ENCODE measurements around the gene MYG1. TPM values are rescaled to one million over a fixed set of nuclear protein-coding genes. Genes with fewer than 3 reads are reported as not detected.

The MYG1 gene
- total and polyA plus RNA-seq, 2 of the 13 experiments (the other 11 are each of a cell fraction or from before 2014, with no cell fraction given), result 38.6 to 58.0 TPM

DNA sequence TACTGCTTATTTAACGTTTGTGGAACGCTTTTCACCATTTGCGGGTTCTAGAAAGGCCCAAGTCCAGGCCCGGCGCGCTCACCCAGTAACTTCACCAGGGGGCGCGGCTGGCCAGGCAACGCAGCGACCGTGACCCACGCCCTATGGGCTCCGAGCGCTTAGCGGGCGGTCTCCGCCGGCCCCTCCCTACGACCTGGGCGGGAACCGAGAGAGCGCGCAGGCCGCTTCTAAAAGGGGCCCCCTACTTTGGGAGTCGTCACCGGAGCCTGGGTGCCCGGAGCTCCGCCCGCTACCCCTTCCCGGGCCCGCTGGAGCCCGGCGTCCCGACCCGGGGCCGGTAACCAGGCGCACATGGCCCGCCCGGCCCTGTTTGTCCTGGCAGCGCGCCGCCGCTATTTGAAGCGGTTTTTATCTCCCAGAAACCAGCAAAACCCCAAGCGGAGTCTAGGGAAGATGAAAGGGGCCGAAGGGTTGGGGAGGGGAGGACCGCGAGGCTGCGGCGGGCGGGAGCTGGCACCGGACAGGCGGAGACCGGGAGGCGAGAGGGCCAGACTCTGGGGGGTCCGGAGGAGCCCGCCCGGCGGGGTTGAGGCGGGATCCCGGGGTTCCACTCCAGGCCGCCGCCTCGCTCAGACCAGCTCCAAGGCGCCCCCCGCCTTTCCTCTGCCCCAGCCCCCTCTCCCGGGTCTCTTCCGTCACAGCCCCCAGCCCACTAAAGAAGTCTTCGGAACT, 25.4 kb downstream of the MYG1 start (continued):
- no peak for TF ChIP-seq REXO4 (CRISPR knock-in tag; IDR thresholded peaks at IDR 0.05; ENCODE audit: borderline replicate concordance)
- no peak for TF ChIP-seq ZFP36L2 (CRISPR knock-in tag; IDR thresholded peaks at IDR 0.05)
- TF ChIP-seq CBX5 (CRISPR knock-in tag; IDR thresholded peaks at IDR 0.05; ENCODE audit: borderline replicate concordance), result no peak; the same call in 1 of the 2 replicates
- no peak for TF ChIP-seq TAF15 (IDR thresholded peaks at IDR 0.05; ENCODE audit: low read depth, low read length, poor library complexity, severe bottlenecking)
- TF ChIP-seq ZNF33A (CRISPR knock-in tag; IDR thresholded peaks at IDR 0.05; ENCODE audit: borderline replicate concordance), result no peak; the same call in 1 of the 2 replicates
- TF ChIP-seq, protein P1, sequence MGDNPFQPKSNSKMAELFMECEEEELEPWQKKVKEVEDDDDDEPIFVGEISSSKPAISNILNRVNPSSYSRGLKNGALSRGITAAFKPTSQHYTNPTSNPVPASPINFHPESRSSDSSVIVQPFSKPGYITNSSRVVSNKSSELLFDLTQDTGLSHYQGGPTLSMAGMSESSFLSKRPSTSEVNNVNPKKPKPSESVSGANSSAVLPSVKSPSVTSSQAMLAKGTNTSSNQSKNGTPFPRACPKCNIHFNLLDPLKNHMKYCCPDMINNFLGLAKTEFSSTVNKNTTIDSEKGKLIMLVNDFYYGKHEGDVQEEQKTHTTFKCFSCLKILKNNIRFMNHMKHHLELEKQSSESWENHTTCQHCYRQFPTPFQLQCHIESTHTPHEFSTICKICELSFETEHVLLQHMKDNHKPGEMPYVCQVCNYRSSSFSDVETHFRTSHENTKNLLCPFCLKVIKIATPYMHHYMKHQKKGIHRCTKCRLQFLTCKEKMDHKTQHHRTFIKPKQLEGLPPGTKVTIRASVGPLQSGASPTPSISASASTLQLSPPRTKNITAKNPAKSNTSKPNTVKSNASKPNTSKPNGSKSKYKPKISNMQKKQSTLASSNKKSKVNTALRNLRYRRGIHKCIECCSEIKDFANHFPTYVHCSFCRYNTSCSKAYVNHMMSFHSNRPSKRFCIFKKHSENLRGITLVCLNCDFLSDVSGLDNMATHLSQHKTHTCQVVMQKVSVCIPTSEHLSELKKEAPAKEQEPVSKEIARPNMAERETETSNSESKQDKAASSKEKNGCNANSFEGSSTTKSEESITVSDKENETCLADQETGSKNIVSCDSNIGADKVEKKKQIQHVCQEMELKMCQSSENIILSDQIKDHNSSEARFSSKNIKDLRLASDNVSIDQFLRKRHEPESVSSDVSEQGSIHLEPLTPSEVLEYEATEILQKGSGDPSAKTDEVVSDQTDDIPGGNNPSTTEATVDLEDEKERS (CRISPR knock-in tag; IDR thresholded peaks at IDR 0.05), result 0 out of 2 replicates have a peak, but pooled peaks have one; percentile 37
- TF ChIP-seq, protein P2, sequence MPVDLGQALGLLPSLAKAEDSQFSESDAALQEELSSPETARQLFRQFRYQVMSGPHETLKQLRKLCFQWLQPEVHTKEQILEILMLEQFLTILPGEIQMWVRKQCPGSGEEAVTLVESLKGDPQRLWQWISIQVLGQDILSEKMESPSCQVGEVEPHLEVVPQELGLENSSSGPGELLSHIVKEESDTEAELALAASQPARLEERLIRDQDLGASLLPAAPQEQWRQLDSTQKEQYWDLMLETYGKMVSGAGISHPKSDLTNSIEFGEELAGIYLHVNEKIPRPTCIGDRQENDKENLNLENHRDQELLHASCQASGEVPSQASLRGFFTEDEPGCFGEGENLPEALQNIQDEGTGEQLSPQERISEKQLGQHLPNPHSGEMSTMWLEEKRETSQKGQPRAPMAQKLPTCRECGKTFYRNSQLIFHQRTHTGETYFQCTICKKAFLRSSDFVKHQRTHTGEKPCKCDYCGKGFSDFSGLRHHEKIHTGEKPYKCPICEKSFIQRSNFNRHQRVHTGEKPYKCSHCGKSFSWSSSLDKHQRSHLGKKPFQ (CRISPR knock-in tag; IDR thresholded peaks at IDR 0.05; ENCODE audit: insufficient replicate concordance), result no peak
- TF ChIP-seq ARNT (IDR thresholded peaks at IDR 0.05), result no peak
- peak; percentile 78; the same call in 1 of the 2 replicates for TF ChIP-seq ZNF543 (CRISPR knock-in tag; IDR thresholded peaks at IDR 0.05)
- peak; percentile 81 for TF ChIP-seq ZNF883 (CRISPR knock-in tag; IDR thresholded peaks at IDR 0.05; ENCODE audit: not compliant biosample characterization)
- TF ChIP-seq BHLHE40 (IDR thresholded peaks at IDR 0.05; ENCODE audit: low read length), result peak; percentile 21; the same call in 1 of the 2 replicates
- no peak; the same call in 1 of the 2 replicates for TF ChIP-seq GFI1 (CRISPR knock-in tag; IDR thresholded peaks at IDR 0.05; ENCODE audit: borderline replicate concordance)
- TF ChIP-seq, protein P3, sequence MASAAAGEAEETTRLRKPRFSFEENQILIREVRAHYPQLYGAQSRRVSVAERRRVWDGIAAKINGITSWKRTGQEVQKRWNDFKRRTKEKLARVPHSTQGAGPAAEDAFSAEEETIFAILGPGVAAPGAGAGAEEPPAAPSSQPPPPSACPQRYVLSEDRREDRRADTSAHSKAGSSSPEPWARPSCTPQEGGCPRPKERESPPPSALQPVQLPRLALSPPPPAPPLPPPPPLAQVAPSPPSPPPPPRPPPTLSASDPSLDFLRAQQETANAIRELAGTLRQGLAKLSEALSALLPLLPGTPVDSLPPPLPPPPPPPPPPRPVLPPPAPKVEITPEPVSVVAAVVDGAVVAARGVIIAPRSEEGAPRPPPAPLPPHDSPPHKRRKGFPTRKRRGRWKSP (CRISPR knock-in tag; IDR thresholded peaks at IDR 0.05), result peak; percentile 84
- TF ChIP-seq MAFK (conservative IDR thresholded peaks at IDR 0.05 in 1 of 2, IDR thresholded peaks at IDR 0.05 in 1 of 2; ENCODE audit: low read length in 2 of 2), result no peak
- TF ChIP-seq, protein P4, sequence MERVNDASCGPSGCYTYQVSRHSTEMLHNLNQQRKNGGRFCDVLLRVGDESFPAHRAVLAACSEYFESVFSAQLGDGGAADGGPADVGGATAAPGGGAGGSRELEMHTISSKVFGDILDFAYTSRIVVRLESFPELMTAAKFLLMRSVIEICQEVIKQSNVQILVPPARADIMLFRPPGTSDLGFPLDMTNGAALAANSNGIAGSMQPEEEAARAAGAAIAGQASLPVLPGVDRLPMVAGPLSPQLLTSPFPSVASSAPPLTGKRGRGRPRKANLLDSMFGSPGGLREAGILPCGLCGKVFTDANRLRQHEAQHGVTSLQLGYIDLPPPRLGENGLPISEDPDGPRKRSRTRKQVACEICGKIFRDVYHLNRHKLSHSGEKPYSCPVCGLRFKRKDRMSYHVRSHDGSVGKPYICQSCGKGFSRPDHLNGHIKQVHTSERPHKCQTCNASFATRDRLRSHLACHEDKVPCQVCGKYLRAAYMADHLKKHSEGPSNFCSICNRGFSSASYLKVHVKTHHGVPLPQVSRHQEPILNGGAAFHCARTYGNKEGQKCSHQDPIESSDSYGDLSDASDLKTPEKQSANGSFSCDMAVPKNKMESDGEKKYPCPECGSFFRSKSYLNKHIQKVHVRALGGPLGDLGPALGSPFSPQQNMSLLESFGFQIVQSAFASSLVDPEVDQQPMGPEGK (CRISPR knock-in tag; IDR thresholded peaks at IDR 0.05), result peak; percentile 88
- no peak for TF ChIP-seq ZNF549 (CRISPR knock-in tag; IDR thresholded peaks at IDR 0.05)
- TF ChIP-seq ZNF234 (CRISPR knock-in tag; conservative IDR thresholded peaks at IDR 0.05), result no peak
- TF ChIP-seq ZNF121 (CRISPR knock-in tag; IDR thresholded peaks at IDR 0.05), result no peak
- TF ChIP-seq ISL2 (CRISPR knock-in tag; IDR thresholded peaks at IDR 0.05), result no peak; the same call in 1 of the 2 replicates
- TF ChIP-seq SAP130 (CRISPR knock-in tag; IDR thresholded peaks at IDR 0.05; ENCODE audit: low read depth), result peak; percentile 87
- TF ChIP-seq KDM4B (CRISPR knock-in tag; IDR thresholded peaks at IDR 0.05), result peak; percentile 91
- no peak for TF ChIP-seq PAWR (CRISPR knock-in tag; IDR thresholded peaks at IDR 0.05; ENCODE audit: borderline replicate concordance)
- TF ChIP-seq ZNF3 (CRISPR knock-in tag; IDR thresholded peaks at IDR 0.05), result no peak

Data from HepG2 (cell line).